Measurements from ENCODE around the gene MIOX.

The MIOX gene

GRCh38 chr22:50486561-50487289, at the start of gene MIOX:
TSS of gene MIOX (plus strand) at chr22:50486859. CDS start at chr22:50486898, 39 bp downstream.
- DNase-seq (ENCODE audit: low read depth in 1 of 2, low spot score in 1 of 2), result no peak

GRCh38 chr22:50437511-50438304, 49.0 kb upstream of the MIOX start:
- no peak for DNase-seq (ENCODE audit: low read depth in 1 of 2, low spot score in 1 of 2)

- no peak for DNase-seq (ENCODE audit: low read depth in 1 of 2, low spot score in 1 of 2)
Observed at GRCh38 chr22:50438305-50439275, 48.1 kb upstream of the MIOX start.

GRCh38 chr22:50439314-50439870, 47.3 kb upstream of the MIOX start:
- DNase-seq (ENCODE audit: low read depth in 1 of 2, low spot score in 1 of 2), result no peak

- DNase-seq (ENCODE audit: low read depth in 1 of 2, low spot score in 1 of 2), result no peak
Observed at GRCh38 chr22:50439871-50440331, 46.8 kb upstream of the MIOX start.

- DNase-seq (ENCODE audit: low read depth in 1 of 2, low spot score in 1 of 2), result no peak
Observed at GRCh38 chr22:50440544-50441249, 46.0 kb upstream of the MIOX start.

- DNase-seq (ENCODE audit: low read depth in 1 of 2, low spot score in 1 of 2), result no peak
Observed at GRCh38 chr22:50441428-50441993, 45.1 kb upstream of the MIOX start.

- no peak for DNase-seq (ENCODE audit: low read depth in 1 of 2, low spot score in 1 of 2)
Observed at GRCh38 chr22:50443197-50443596, 43.5 kb upstream of the MIOX start.

- no peak for DNase-seq (ENCODE audit: low read depth in 1 of 2, low spot score in 1 of 2)
Observed at GRCh38 chr22:50443801-50444625, 42.6 kb upstream of the MIOX start.

GRCh38 chr22:50444663-50445062, 42.0 kb upstream of the MIOX start:
- no peak for DNase-seq (ENCODE audit: low read depth in 1 of 2, low spot score in 1 of 2)

GRCh38 chr22:50445071-50445879, 41.4 kb upstream of the MIOX start:
- DNase-seq (ENCODE audit: low read depth in 1 of 2, low spot score in 1 of 2), result no peak

GRCh38 chr22:50445880-50446707, 40.6 kb upstream of the MIOX start:
- DNase-seq (ENCODE audit: low read depth in 1 of 2, low spot score in 1 of 2), result no peak

GRCh38 chr22:50446708-50447575, 39.7 kb upstream of the MIOX start:
- no peak for DNase-seq (ENCODE audit: low read depth in 1 of 2, low spot score in 1 of 2)

GRCh38 chr22:50447576-50448551, 38.8 kb upstream of the MIOX start:
- DNase-seq (ENCODE audit: low read depth in 1 of 2, low spot score in 1 of 2), result no peak

- no peak for DNase-seq (ENCODE audit: low read depth in 1 of 2, low spot score in 1 of 2)
Observed at GRCh38 chr22:50452649-50453048, 34.0 kb upstream of the MIOX start.

Measured in activated CD4-positive, alpha-beta T cell treated with anti-CD3 and anti-CD28 coated beads, Interleukin-2, amount 50 U/mL, for 24 hours (primary cell).